NCI-H510A (cell line): ENCODE results near the gene NOTO.
"Not testable (repeated sequence)": the region's sequence is repeated elsewhere in the genome, so short reads cannot be mapped to it uniquely, and the experiment has no call there.

Source experiments
- DNase-seq: peaks from one replicate; lab custom pipeline; 2025; lab: John Stamatoyannopoulos, UW

Gene NOTO

GRCh38 chr2:73200281-73200680 lies 2.1 kb upstream of the NOTO start:
- not testable (repeated sequence) for DNase-seq

- DNase-seq, result no peak
These were observed 794 bp downstream of the NOTO start for GRCh38 chr2:73203055-73203681.

DNA sequence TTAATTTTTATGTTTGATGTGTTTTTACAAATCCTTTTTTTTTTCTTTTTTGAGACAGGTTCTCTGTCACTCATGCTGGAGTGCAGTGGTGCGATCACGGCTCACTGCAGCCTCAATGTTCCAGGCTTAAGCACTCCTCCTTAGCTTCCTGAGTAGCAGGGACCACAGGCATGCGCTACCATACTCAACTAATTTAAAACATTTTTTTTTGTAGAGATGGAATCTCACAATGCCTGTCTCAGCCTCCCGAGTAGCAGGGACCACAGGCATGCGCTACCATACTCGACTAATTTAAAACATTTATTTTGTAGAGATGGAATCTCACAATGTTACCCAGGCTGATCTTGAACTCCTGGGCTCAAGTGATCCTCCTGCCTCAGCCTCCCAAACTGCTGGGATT lies 3.2 kb downstream of the NOTO start:
- DNase-seq, result no peak

DNA sequence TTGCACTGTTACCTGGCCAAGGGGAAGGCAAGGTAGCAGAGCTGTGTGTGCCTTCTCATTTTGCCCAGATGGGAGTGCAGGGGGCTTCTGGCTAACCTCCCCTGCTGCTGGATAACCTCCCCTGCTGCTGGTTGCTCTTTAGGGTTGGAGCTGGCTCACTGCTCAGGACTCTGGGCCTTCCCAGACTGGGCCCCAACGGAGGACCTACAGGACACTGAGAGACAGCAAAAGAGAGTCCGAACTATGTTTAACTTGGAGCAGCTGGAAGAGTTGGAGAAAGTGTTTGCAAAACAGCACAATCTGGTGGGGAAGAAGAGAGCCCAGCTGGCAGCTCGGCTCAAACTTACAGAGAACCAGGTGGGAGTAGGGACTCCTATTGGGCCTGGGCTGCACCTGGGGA lies 5.9 kb downstream of the NOTO start:
- no peak for DNase-seq

DNA sequence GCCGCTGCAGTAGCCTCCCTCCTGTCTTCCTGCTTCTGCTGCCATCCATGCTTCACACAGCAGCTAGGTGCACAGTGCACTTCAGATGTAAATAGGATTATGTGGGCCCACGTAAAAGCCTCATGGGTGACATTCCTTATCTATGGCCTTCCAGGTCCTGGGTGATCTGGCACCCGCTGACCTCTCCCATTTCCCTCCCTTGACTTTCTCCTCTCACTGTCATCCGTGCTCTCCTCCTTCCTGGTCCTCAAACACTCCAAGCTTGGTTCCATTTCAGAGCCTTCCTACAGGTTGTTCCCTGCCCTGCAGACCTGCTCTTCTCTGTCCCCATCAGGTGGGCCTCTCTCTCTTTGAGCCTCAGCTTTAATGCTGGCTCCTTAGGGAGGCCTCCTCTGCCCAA lies 7.6 kb downstream of the NOTO start:
- DNase-seq, result no peak

DNA sequence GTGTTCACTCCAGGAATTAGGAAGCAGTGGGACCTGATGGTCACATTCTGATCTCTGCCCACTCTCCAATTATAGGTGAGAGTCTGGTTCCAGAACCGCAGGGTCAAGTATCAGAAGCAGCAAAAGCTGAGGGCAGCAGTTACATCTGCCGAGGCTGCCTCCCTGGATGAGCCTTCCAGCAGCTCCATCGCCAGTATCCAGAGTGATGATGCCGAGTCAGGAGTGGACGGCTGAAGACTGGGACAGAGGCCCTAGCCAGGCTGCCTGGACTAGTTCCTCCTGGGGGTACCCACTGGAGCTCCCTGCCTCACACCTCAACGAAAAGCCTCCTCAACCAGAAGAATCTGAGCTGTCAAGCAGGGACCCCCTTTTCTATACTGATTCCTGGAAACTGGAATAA lies 8.3 kb downstream of the NOTO start:
- DNase-seq, result no peak

- DNase-seq, result no peak
These were observed 9.7 kb downstream of the NOTO start for GRCh38 chr2:73212098-73212447.

GRCh38 chr2:73212448-73213176 lies 10.2 kb downstream of the NOTO start:
- peak; percentile 43 for DNase-seq

- peak; percentile 60 for DNase-seq
These were observed 12.0 kb downstream of the NOTO start, which contains the start of gene SMYD5 for GRCh38 chr2:73214120-73215035. SMYD5 (plus strand) TSS chr2:73214245; CDS start chr2:73214267, 22 bp downstream.

DNA sequence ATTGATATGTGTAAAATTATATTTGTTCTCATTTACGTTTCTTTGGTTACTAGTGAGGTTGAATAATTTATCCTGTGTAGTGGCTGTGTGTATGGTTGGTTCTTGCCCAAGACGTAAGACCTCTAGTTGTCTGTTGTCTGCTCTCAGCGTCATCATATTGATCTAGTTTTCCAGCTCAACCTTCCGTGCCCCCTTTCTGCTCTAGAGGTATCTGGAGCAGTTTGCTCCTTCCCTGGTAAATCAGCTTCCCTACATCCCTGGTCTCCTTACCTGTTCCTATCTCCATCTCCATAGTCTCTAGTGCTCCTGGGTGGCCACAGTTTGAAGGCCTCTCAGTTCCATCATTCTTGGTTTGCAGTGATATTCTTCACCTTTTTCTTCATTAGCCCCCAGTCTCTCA lies 12.9 kb downstream of the NOTO start:
- no peak for DNase-seq

- DNase-seq, result no peak
These were observed 14.8 kb downstream of the NOTO start for GRCh38 chr2:73217160-73217559.

DNA sequence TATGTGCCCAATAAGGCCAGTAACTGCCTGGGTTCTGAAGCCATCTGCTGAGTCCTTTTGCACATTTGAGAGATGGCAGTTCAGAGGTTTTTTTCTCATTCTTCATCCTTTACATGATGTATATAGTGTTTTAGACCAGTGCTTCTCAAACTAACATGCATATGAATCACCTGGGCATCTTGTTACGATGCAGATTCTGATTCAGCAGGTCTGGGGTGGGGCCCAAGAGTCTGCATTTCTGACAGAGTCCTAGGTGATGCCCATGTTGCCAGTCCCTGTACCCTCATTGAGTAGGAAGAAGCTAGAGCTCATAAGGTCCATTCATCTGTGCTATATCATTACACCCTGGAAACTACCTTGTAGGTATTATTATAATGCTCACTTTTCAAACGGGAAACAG lies 15.5 kb downstream of the NOTO start:
- DNase-seq, result no peak

DNA sequence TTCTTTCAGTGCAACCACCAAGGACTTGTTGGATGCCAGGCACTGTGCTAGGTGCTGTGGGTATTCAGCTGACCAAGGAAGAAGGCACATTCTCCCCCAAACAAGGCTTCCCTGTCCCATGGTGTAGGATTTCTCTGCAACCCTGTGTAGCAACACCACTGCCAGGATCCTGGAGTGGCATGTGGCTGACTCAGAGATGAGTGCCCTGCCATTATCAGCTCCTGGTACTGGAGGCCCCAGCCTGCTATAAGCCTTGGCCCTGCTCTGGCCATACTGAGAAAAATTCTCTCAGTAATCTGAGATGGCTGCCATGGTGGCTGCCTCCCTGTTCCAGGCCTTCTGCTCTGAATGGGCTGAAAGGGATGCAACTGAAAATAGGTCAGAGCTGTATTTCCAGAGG lies 15.9 kb downstream of the NOTO start:
- no peak for DNase-seq

- no peak for DNase-seq
These were observed 21.4 kb downstream of the NOTO start for GRCh38 chr2:73223821-73224220.

GRCh38 chr2:73225513-73226360 lies 23.4 kb downstream of the NOTO start:
- no peak for DNase-seq

- no peak for DNase-seq
These were observed 24.7 kb downstream of the NOTO start for GRCh38 chr2:73227086-73227485.

- DNase-seq, result no peak
These were observed 26.3 kb downstream of the NOTO start for GRCh38 chr2:73228631-73229030.

GRCh38 chr2:73232403-73233153 lies 30.2 kb downstream of the NOTO start:
- DNase-seq, result no peak

- DNase-seq, result peak; percentile 99
These were observed 31.0 kb downstream of the NOTO start, which contains the start of gene PRADC1 for GRCh38 chr2:73233154-73233931. PRADC1 (minus strand) TSS chr2:73233239; CDS start chr2:73233160, 79 bp downstream.
